Tibial nerve (tissue), 4 donors: ENCODE measurements around the gene FAM200C.

ENCODE experiments used
- EP300 ChIP-seq, 2 donors: sonication (generic); formaldehyde crosslinking; IDR thresholded peaks; one replicate each; pipeline ENCODE4 v1.6.1; 2017; ENCODE audit warnings: antibody characterized with exemption in 2 of 2, mild to moderate bottlenecking in 1 of 2
- POLR2A ChIP-seq, 2 donors: fragments of 450-650 bp; IDR thresholded peaks; one replicate each; pipeline ENCODE4 v1.6.1; 2017; ENCODE audit warnings: antibody characterized with exemption in 2 of 2, mild to moderate bottlenecking in 2 of 2, moderate library complexity in 2 of 2
- TF ChIP-seq, protein P1 (sequence below), 5 experiments: fragments of 200-600 bp in 3 of 5; fragments of 450-650 bp in 2 of 5; sonication (generic) in 3 of 5; IDR thresholded peaks; one replicate each; pipeline ENCODE4 v1.5.1; 2016 to 2019; ENCODE audit warnings: antibody characterized with exemption in 5 of 5, mild to moderate bottlenecking in 3 of 5, moderate library complexity in 2 of 5

DNA sequence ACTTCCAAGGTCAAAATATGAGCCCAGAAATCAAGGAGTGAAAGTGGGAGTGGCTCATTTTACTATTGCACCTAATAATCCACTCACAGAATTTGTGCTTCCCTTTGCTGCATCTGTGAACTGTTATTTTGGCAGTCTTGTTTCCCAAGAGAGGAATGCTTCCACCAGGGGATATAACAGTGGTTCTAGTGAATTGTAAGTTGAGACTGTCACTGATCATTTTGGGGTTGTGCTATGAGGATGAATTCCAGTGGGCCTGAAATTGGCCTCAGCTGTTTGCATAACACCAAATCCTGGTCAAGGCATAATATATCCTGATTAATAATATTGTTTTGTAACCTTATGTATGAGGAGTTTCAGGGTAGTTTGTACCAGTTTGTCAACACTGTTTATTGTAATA, 14.4 kb downstream of the FAM200C start:
- TF ChIP-seq, protein P1, sequence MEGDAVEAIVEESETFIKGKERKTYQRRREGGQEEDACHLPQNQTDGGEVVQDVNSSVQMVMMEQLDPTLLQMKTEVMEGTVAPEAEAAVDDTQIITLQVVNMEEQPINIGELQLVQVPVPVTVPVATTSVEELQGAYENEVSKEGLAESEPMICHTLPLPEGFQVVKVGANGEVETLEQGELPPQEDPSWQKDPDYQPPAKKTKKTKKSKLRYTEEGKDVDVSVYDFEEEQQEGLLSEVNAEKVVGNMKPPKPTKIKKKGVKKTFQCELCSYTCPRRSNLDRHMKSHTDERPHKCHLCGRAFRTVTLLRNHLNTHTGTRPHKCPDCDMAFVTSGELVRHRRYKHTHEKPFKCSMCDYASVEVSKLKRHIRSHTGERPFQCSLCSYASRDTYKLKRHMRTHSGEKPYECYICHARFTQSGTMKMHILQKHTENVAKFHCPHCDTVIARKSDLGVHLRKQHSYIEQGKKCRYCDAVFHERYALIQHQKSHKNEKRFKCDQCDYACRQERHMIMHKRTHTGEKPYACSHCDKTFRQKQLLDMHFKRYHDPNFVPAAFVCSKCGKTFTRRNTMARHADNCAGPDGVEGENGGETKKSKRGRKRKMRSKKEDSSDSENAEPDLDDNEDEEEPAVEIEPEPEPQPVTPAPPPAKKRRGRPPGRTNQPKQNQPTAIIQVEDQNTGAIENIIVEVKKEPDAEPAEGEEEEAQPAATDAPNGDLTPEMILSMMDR (IDR thresholded peaks at IDR 0.05): no peak
- TF ChIP-seq EP300 (IDR thresholded peaks at IDR 0.05) (no peak), POLR2A (IDR thresholded peaks at IDR 0.05) (no peak)
